SK-N-SH (cell line): ENCODE measurements around the gene ZNF341. TPM values are rescaled to one million over a fixed set of nuclear protein-coding genes. Genes with fewer than 3 reads are reported as not detected.

Experiments used
- CTCF ChIA-PET: fragments of 300-600, 350-600 bp; formaldehyde crosslinking; extraction: SDS; loops from one replicate; lab custom pipeline; 2021; lab: Yijun Ruan, JAX
- POLR2A ChIA-PET: fragments of 350-600 bp; sonication (Branson Sonifier 250); formaldehyde crosslinking; extraction: SDS; loops from one replicate; lab custom pipeline; 2020; ENCODE audit warnings: antibody characterized with exemption, inconsistent platforms; lab: Yijun Ruan, JAX
- DNase-seq: peaks from one replicate; pipeline ENCODE4 v3.0.0; 2012
- H2AFZ ChIP-seq: fragments of 200-600 bp; sonication (generic); 2 replicates; pipeline ENCODE4 v1.8.1; 2016; ENCODE audit warnings: antibody characterized with exemption, mild to moderate bottlenecking, low read depth
- H3F3A ChIP-seq: fragments of 200-600 bp; sonication (generic); replicated peaks from 2 replicates; pipeline ENCODE3; 2016; ENCODE audit warnings: antibody characterized with exemption, mild to moderate bottlenecking; ENCODE audit not compliant: insufficient read depth
- H3K27ac ChIP-seq, 2 experiments: fragments of 200-500 bp in 1 of 2; fragments of 200-600 bp in 1 of 2; sonication (Bioruptor generic) in 1 of 2; sonication (generic), shearing (Covaris generic) in 1 of 2; 2 replicates each; pipeline versions ENCODE4 v1.5.1 to v1.6.1; 2014 to 2016; ENCODE audit warnings: low read depth in 2 of 2, inconsistent platforms in 1 of 2, low read length in 1 of 2, mild to moderate bottlenecking in 1 of 2, mixed read lengths in 1 of 2
- H3K27me3 ChIP-seq: fragments of 200-600 bp; sonication (generic), shearing (Covaris generic); 2 replicates; pipeline ENCODE4 v1.6.1; 2016; ENCODE audit warnings: mixed run types; ENCODE audit not compliant: insufficient read depth
- H3K36me3 ChIP-seq, 2 experiments: fragments of 200-500 bp in 1 of 2; fragments of 200-600 bp in 1 of 2; sonication (Bioruptor generic) in 1 of 2; sonication (generic) in 1 of 2; replicated peaks in 1 of 2; 2 replicates each; pipeline versions ENCODE3 to v1.5.1; 2014 to 2016; ENCODE audit warnings: low read length in 1 of 2, mild to moderate bottlenecking in 1 of 2; ENCODE audit not compliant: insufficient read depth in 2 of 2, control insufficient read depth in 1 of 2
- H3K4me1 ChIP-seq, 2 experiments: fragments of 200-500 bp in 1 of 2; fragments of 200-600 bp in 1 of 2; sonication (Bioruptor generic) in 1 of 2; sonication (generic), shearing (Covaris generic) in 1 of 2; 2 replicates each; pipeline versions ENCODE4 v1.5.1 to v1.6.1; 2014 to 2016; ENCODE audit warnings: low read depth in 1 of 2, low read length in 1 of 2, mixed run types in 1 of 2; ENCODE audit not compliant: insufficient read depth in 2 of 2, control insufficient read depth in 1 of 2
- H3K4me2 ChIP-seq: fragments of 200-600 bp; sonication (generic), shearing (Covaris generic); 2 replicates; pipeline ENCODE4 v1.6.1; 2017; ENCODE audit warnings: mixed run types
- H3K4me3 ChIP-seq, 2 experiments: fragments of 200-500 bp in 1 of 2; fragments of 200-600 bp in 1 of 2; sonication (Bioruptor generic) in 1 of 2; sonication (generic), shearing (Covaris generic) in 1 of 2; 2 replicates each; pipeline versions ENCODE4 v1.5.1 to v1.8.1; 2014 to 2016; ENCODE audit warnings: low read depth in 2 of 2, inconsistent platforms in 1 of 2, low read length in 1 of 2, mild to moderate bottlenecking in 1 of 2, mixed read lengths in 1 of 2, moderate library complexity in 1 of 2
- H3K79me2 ChIP-seq: fragments of 200-600 bp; sonication (generic); 2 replicates; pipeline ENCODE4 v1.8.1; 2017; ENCODE audit warnings: mild to moderate bottlenecking; ENCODE audit not compliant: insufficient read depth
- H3K9ac ChIP-seq: fragments of 200-600 bp; sonication (generic); 2 replicates; pipeline ENCODE4 v1.6.1; 2017; ENCODE audit warnings: mixed run types
- H3K9me2 ChIP-seq: fragments of 200-600 bp; sonication (generic); 2 replicates; pipeline ENCODE4 v1.6.1; 2017; ENCODE audit warnings: mixed run types
- H3K9me3 ChIP-seq: fragments of 200-600 bp; sonication (generic); 2 replicates; pipeline ENCODE4 v1.6.1; 2017; ENCODE audit warnings: mixed run types, mild to moderate bottlenecking, moderate library complexity
- H4K20me1 ChIP-seq: fragments of 200-600 bp; sonication (generic); 2 replicates; pipeline ENCODE4 v1.6.1; 2017; ENCODE audit warnings: mild to moderate bottlenecking, mixed run types; ENCODE audit not compliant: insufficient read depth
- CHD2 ChIP-seq: fragments of 150-350 bp; IDR thresholded peaks from 2 replicates; pipeline ENCODE4 v1.6.1; 2018; ENCODE audit warnings: low read length; ENCODE audit not compliant: partially characterized antibody
- CTCF ChIP-seq: fragments of 200-600 bp; sonication (generic); IDR thresholded peaks from 2 replicates; pipeline ENCODE4 v1.6.1; 2017; ENCODE audit warnings: antibody characterized with exemption, mild to moderate bottlenecking, moderate library complexity
- ELF1 ChIP-seq: IDR thresholded peaks from 2 replicates; pipeline ENCODE4 v1.4.0; 2012
- EP300 ChIP-seq, 2 experiments: IDR thresholded peaks; 2 replicates each; pipeline versions ENCODE4 v1.4.0 to v1.6.1; 2012; ENCODE audit warnings: borderline replicate concordance in 1 of 2, low read depth in 1 of 2, low read length in 1 of 2
- EZH2phosphoT487 ChIP-seq: fragments of 200-600 bp; sonication (generic); IDR thresholded peaks from 2 replicates; pipeline ENCODE4 v1.6.1; 2017; ENCODE audit warnings: low read depth, mixed run types, mild to moderate bottlenecking, antibody characterized with exemption, moderate library complexity, borderline replicate concordance
- FOXJ3 ChIP-seq: sonication (generic); formaldehyde crosslinking; IDR thresholded peaks from 2 replicates; pipeline ENCODE4 v1.5.1; 2020; ENCODE audit warnings: mild to moderate bottlenecking, missing genetic modification reagents
- FOXM1 ChIP-seq: IDR thresholded peaks from 2 replicates; pipeline ENCODE4 v1.4.0; 2012; ENCODE audit warnings: low read depth, mild to moderate bottlenecking
- GATA2 ChIP-seq: sonication (generic); formaldehyde crosslinking; IDR thresholded peaks from 2 replicates; pipeline ENCODE4 v1.5.0; 2020; ENCODE audit warnings: mild to moderate bottlenecking, missing genetic modification reagents
- NFIC ChIP-seq: IDR thresholded peaks from 2 replicates; pipeline ENCODE4 v1.4.0; 2012; ENCODE audit warnings: borderline replicate concordance
- NRF1 ChIP-seq: IDR thresholded peaks from 2 replicates; pipeline ENCODE4 v1.6.1; 2012; ENCODE audit warnings: low read depth, mild to moderate bottlenecking, low read length
- RCOR1 ChIP-seq: fragments of 150-350 bp; IDR thresholded peaks from 2 replicates; pipeline ENCODE4 v1.6.1; 2017; ENCODE audit warnings: antibody characterized with exemption, low read length
- RFX5 ChIP-seq: IDR thresholded peaks from 2 replicates; pipeline ENCODE4 v1.6.1; 2012; ENCODE audit warnings: mild to moderate bottlenecking, improper control_type of control experiment, low read length
- SIN3A ChIP-seq: IDR thresholded peaks from 2 replicates; pipeline ENCODE4 v1.6.1; 2012; ENCODE audit warnings: low read depth, mild to moderate bottlenecking, low read length, moderate library complexity, borderline replicate concordance
- TAF1 ChIP-seq: IDR thresholded peaks from 2 replicates; pipeline ENCODE4 v1.6.1; 2012; ENCODE audit warnings: low read depth, mild to moderate bottlenecking, low read length, moderate library complexity, borderline replicate concordance
- TEAD4 ChIP-seq: IDR thresholded peaks from 2 replicates; pipeline ENCODE4 v1.4.0; 2012; ENCODE audit warnings: mild to moderate bottlenecking, borderline replicate concordance; ENCODE audit not compliant: insufficient read depth
- USF1 ChIP-seq: IDR thresholded peaks from 2 replicates; pipeline ENCODE4 v1.4.0; 2012; ENCODE audit warnings: low read depth, borderline replicate concordance
- USF2 ChIP-seq: fragments of 150-350 bp; IDR thresholded peaks from 2 replicates; pipeline ENCODE4 v1.6.1; 2017; ENCODE audit warnings: antibody characterized with exemption, low read length, low read depth, borderline replicate concordance
- ZBTB33 ChIP-seq: IDR thresholded peaks from 2 replicates; pipeline ENCODE4 v1.4.0; 2012; ENCODE audit warnings: low read depth, borderline replicate concordance
- WGBS: methylation state at CpG from one replicate; pipeline ENCODE4 v1.1.6; 2017; ENCODE audit warnings: low lambda C conversion rate; 5-methylcytosine and 5-hydroxymethylcytosine counted together
- polyA plus RNA-seq, 3 experiments: library from polyadenylated mRNA; depleted of rRNA; stranded (reverse); fragments of >200 nt; gene quantifications; 2 replicates each; pipeline ENCODE4 v1.2.3, GENCODE V29; 2012

The ZNF341 gene
- polyA plus RNA-seq, 1 of the 3 experiments (the other 2 are of a cell fraction) = 3.2 TPM

- ChIA-PET POLR2A (no interaction called here), CTCF (no interaction called here)
- Histone ChIP-seq H3K9me2 (no peaks in the 10 kb centered on the region), H3K4me3 (no peak overlapping the region), H3K9ac (no peak overlapping the region), H3K27me3 (no peaks in the 10 kb centered on the region), H3K36me3 (peaks cover 0 to 11% of the 10 kb centered on the region in 2 experiments), H3K27ac (peak overlapping the region in 1 of 2 experiments; percentile 2; a peak in 1 of 4 replicates), H3K79me2 (peaks cover 91% of the 10 kb centered on the region), H4K20me1 (peaks cover 76% of the 10 kb centered on the region), H3K9me3 (no peaks in the 10 kb centered on the region), H3K4me1 (peaks cover 6 to 37% of the 10 kb centered on the region in 2 experiments; a peak in 2 of 4 replicates), H3K4me2 (no peak overlapping the region), H2AFZ (no peak overlapping the region), H3F3A (no peaks in the 10 kb centered on the region)
- TF ChIP-seq TEAD4 (no peak), ZBTB33 (no peak), RFX5 (no peak), USF2 (no peak), CHD2 (no peak), EP300 (IDR thresholded peaks at IDR 0.05; ENCODE audit: borderline replicate concordance in 1 of 2, low read depth in 1 of 2, low read length in 1 of 2) (no peak), SIN3A (no peak), CTCF (no peak), GATA2 (CRISPR knock-in tag) (no peak)
- no peak for DNase-seq
- WGBS = 80% methylated on average over 1 of the region's 1 CpG
Measured at GRCh38 chr20:33833333-33833732, 101.5 kb downstream of the ZNF341 start.

GRCh38 chr20:33835615-33836172 is 103.9 kb downstream of the ZNF341 start:
- Histone ChIP-seq H3K36me3 (peaks cover 0 to 11% of the 10 kb centered on the region in 2 experiments), H3K4me2 (no peak overlapping the region), H3K27me3 (no peaks in the 10 kb centered on the region), H2AFZ (no peak overlapping the region), H3K27ac (no peak overlapping the region), H3K4me3 (no peak overlapping the region), H3K79me2 (peaks cover 90% of the 10 kb centered on the region), H3K9me2 (no peaks in the 10 kb centered on the region), H3F3A (no peaks in the 10 kb centered on the region), H3K9me3 (no peaks in the 10 kb centered on the region), H3K4me1 (peaks cover 0 to 50% of the 10 kb centered on the region in 2 experiments; a peak in 2 of 4 replicates), H4K20me1 (peaks cover 77% of the 10 kb centered on the region), H3K9ac (no peak overlapping the region)
- POLR2A ChIA-PET = no interaction called here
- CTCF ChIA-PET = interaction anchor here (1.2 to 1.8 kb wide), 2 partner anchors 27 to 266 kb away, joined by 3 to 4 read pairs; no protein-coding TSS in a partner anchor
- 96% methylated on average over 9 of the region's 9 CpGs for WGBS
- DNase-seq = no peak
- TF ChIP-seq EZH2phosphoT487 = no peak
- no peak for TF ChIP-seq NRF1
- TF ChIP-seq EP300 (IDR thresholded peaks at IDR 0.05; ENCODE audit: borderline replicate concordance in 1 of 2, low read depth in 1 of 2, low read length in 1 of 2) = no peak
- TF ChIP-seq ELF1 = no peak
- no peak for TF ChIP-seq TAF1
- TF ChIP-seq RCOR1 = no peak
- no peak for TF ChIP-seq NFIC
- no peak for TF ChIP-seq FOXM1
- no peak for TF ChIP-seq SIN3A
- no peak for TF ChIP-seq FOXJ3 (CRISPR knock-in tag)
- no peak for TF ChIP-seq USF1
- TF ChIP-seq RFX5 = no peak
